IMR-90 (cell line): ENCODE data around the gene HOATZ. TPM values are rescaled to one million over a fixed set of nuclear protein-coding genes. Genes with fewer than 3 reads are reported as not detected.
A peak's percentile ranks its signal among the peaks of the same experiment; 100 is the strongest.

Source experiments
- ATAC-seq: fragments of 200-7000 bp; cut with Tn5 transposase; 2 replicates; pipeline ENCODE4 v1.9.1; 2020; ENCODE audit warnings: low read depth, mild to moderate bottlenecking, moderate library complexity
- BruUV-seq: library from RNA; stranded (reverse); fragments of 400-500 nt; replicated peaks from 2 replicates; lab custom pipeline; 2021; lab: Mats Ljungman, UMichigan
- CTCF ChIA-PET: fragments of 300-600 bp; formaldehyde crosslinking; extraction: SDS; loops from one replicate; lab custom pipeline; 2021; ENCODE audit warnings: antibody characterized with exemption; lab: Yijun Ruan, JAX
- POLR2A ChIA-PET: fragments of 300-600 bp; sonication (Branson Sonifier 250); formaldehyde crosslinking; loops from one replicate; lab custom pipeline; 2022; ENCODE audit warnings: antibody characterized with exemption; ENCODE audit not compliant: unreplicated experiment; lab: Charles Lee
- DNase-seq: peaks from one replicate; pipeline ENCODE4 v3.0.0; 2013
- H2AFZ ChIP-seq: replicated peaks from 2 replicates; pipeline ENCODE3; 2013; ENCODE audit warnings: low read length, mild to moderate bottlenecking; ENCODE audit not compliant: poor library complexity
- H2AK5ac ChIP-seq: 2 replicates; pipeline ENCODE4 v1.6.1; 2013; ENCODE audit warnings: low read depth, low read length, inconsistent platforms
- H2AK9ac ChIP-seq: replicated peaks from 2 replicates; pipeline ENCODE3; 2013; ENCODE audit warnings: mild to moderate bottlenecking, low read depth, low read length, moderate library complexity; ENCODE audit not compliant: poor library complexity
- H2BK120ac ChIP-seq: 2 replicates; pipeline ENCODE4 v1.6.1; 2013; ENCODE audit warnings: low read depth, low read length, inconsistent platforms
- H2BK15ac ChIP-seq: 3 replicates; pipeline ENCODE4 v1.6.1; 2013; ENCODE audit warnings: low read depth, low read length, inconsistent platforms
- H2BK20ac ChIP-seq: 2 replicates; pipeline ENCODE4 v1.6.1; 2013; ENCODE audit warnings: low read depth, mild to moderate bottlenecking, inconsistent platforms, low read length, moderate library complexity
- H2BK5ac ChIP-seq: 2 replicates; pipeline ENCODE4 v1.6.1; 2013; ENCODE audit warnings: mild to moderate bottlenecking, low read depth, low read length, inconsistent platforms; ENCODE audit not compliant: poor library complexity, severe bottlenecking
- H3K14ac ChIP-seq: replicated peaks from 2 replicates; pipeline ENCODE4 v1.6.1; 2013; ENCODE audit warnings: low read depth, low read length, inconsistent platforms
- H3K18ac ChIP-seq: 2 replicates; pipeline ENCODE4 v1.6.1; 2013; ENCODE audit warnings: low read depth, low read length, control low read depth
- H3K23ac ChIP-seq: 2 replicates; pipeline ENCODE4 v1.6.1; 2013; ENCODE audit warnings: low read depth, low read length, inconsistent platforms
- H3K27ac ChIP-seq: 2 replicates; pipeline ENCODE4 v1.5.1; 2013; ENCODE audit warnings: mild to moderate bottlenecking, control low read depth, low read length; ENCODE audit not compliant: insufficient read depth
- H3K27me3 ChIP-seq: 2 replicates; pipeline ENCODE4 v1.6.1; 2013; ENCODE audit warnings: low read length; ENCODE audit not compliant: control insufficient read depth, insufficient read depth
- H3K36me3 ChIP-seq: 2 replicates; pipeline ENCODE4 v1.6.1; 2013; ENCODE audit warnings: low read length, mixed read lengths; ENCODE audit not compliant: control insufficient read depth, insufficient read depth
- H3K4ac ChIP-seq: 2 replicates; pipeline ENCODE4 v1.6.1; 2013; ENCODE audit warnings: low read depth, low read length, inconsistent platforms
- H3K4me1 ChIP-seq: 2 replicates; pipeline ENCODE4 v1.6.1; 2013; ENCODE audit warnings: low read length, mixed read lengths; ENCODE audit not compliant: control insufficient read depth, insufficient read depth
- H3K4me2 ChIP-seq: 2 replicates; pipeline ENCODE4 v1.6.1; 2013; ENCODE audit warnings: low read depth, mild to moderate bottlenecking, control low read depth, low read length, moderate library complexity
- H3K4me3 ChIP-seq: 2 replicates; pipeline ENCODE4 v1.5.1; 2013; ENCODE audit warnings: low read depth, mild to moderate bottlenecking, control low read depth, low read length, moderate library complexity; ENCODE audit not compliant: insufficient read depth
- H3K56ac ChIP-seq: 2 replicates; pipeline ENCODE4 v1.6.1; 2013; ENCODE audit warnings: low read length, inconsistent platforms; ENCODE audit not compliant: insufficient read depth; ENCODE audit errors: extremely low read depth
- H3K79me1 ChIP-seq, 2 experiments: 2 replicates each; pipeline ENCODE4 v1.6.1; 2013; ENCODE audit warnings: low read length in 2 of 2, inconsistent platforms in 1 of 2, low read depth in 1 of 2
- H3K9ac ChIP-seq: 2 replicates; pipeline ENCODE4 v1.6.1; 2013; ENCODE audit warnings: low read depth, low read length, control low read depth
- H3K9me1 ChIP-seq: 2 replicates; pipeline ENCODE4 v1.6.1; 2013; ENCODE audit warnings: low read length, inconsistent platforms; ENCODE audit not compliant: insufficient read depth
- H3K9me3 ChIP-seq: 2 replicates; pipeline ENCODE4 v1.6.1; 2013; ENCODE audit warnings: low read length; ENCODE audit not compliant: control insufficient read depth, insufficient read depth
- H4K20me1 ChIP-seq: 2 replicates; pipeline ENCODE4 v1.6.1; 2013; ENCODE audit warnings: low read length, inconsistent platforms; ENCODE audit not compliant: insufficient read depth
- H4K5ac ChIP-seq: 2 replicates; pipeline ENCODE4 v1.6.1; 2013; ENCODE audit warnings: mild to moderate bottlenecking, low read depth, low read length, control low read depth
- H4K8ac ChIP-seq, 2 experiments: 2 replicates each; pipeline ENCODE4 v1.6.1; 2013; ENCODE audit warnings: low read depth in 2 of 2, low read length in 2 of 2, control low read depth in 1 of 2, inconsistent platforms in 1 of 2
- H4K91ac ChIP-seq: 2 replicates; pipeline ENCODE4 v1.6.1; 2013; ENCODE audit warnings: low read depth, low read length, inconsistent platforms; ENCODE audit not compliant: insufficient read depth
- BHLHE40 ChIP-seq: fragments of 150-350 bp; IDR thresholded peaks from 2 replicates; pipeline ENCODE4 v1.6.1; 2016; ENCODE audit warnings: mild to moderate bottlenecking, low read depth, low read length
- CEBPB ChIP-seq: IDR thresholded peaks from 2 replicates; pipeline ENCODE4 v1.6.1; 2012; ENCODE audit warnings: low read depth, low read length, improper control_type of control experiment
- CHD1 ChIP-seq: IDR thresholded peaks from 2 replicates; pipeline ENCODE4 v1.6.1; 2012; ENCODE audit warnings: low read depth, low read length, improper control_type of control experiment
- FOS ChIP-seq: fragments of 150-350 bp; IDR thresholded peaks from 2 replicates; pipeline ENCODE4 v1.6.1; 2016; ENCODE audit warnings: low read depth, low read length
- MAFK ChIP-seq: IDR thresholded peaks from 2 replicates; pipeline ENCODE4 v1.6.1; 2012; ENCODE audit warnings: low read depth, low read length, improper control_type of control experiment
- MAZ ChIP-seq: IDR thresholded peaks from 2 replicates; pipeline ENCODE4 v1.6.1; 2012; ENCODE audit warnings: low read depth, mild to moderate bottlenecking, low read length, improper control_type of control experiment, moderate library complexity, borderline replicate concordance
- MXI1 ChIP-seq: IDR thresholded peaks from 2 replicates; pipeline ENCODE4 v1.6.1; 2012; ENCODE audit warnings: low read depth, mild to moderate bottlenecking, low read length, moderate library complexity, borderline replicate concordance
- NFE2L2 ChIP-seq: fragments of 150-350 bp; IDR thresholded peaks from 2 replicates; pipeline ENCODE4 v1.6.1; 2016; ENCODE audit warnings: low read depth, mild to moderate bottlenecking, low read length
- POLR2A ChIP-seq: IDR thresholded peaks from 2 replicates; pipeline ENCODE4 v1.6.1; 2012; ENCODE audit warnings: mild to moderate bottlenecking, low read depth, low read length
- RAD21 ChIP-seq: IDR thresholded peaks from 2 replicates; pipeline ENCODE4 v1.6.1; 2012; ENCODE audit warnings: low read length, improper control_type of control experiment
- RCOR1 ChIP-seq: IDR thresholded peaks from 2 replicates; pipeline ENCODE4 v1.6.1; 2012; ENCODE audit warnings: mild to moderate bottlenecking, low read length, improper control_type of control experiment; ENCODE audit not compliant: insufficient replicate concordance
- RFX5 ChIP-seq: IDR thresholded peaks from 2 replicates; pipeline ENCODE4 v1.8.0; 2012; ENCODE audit warnings: low read depth, mild to moderate bottlenecking, low read length, moderate library complexity
- SMC3 ChIP-seq: fragments of 150-350 bp; IDR thresholded peaks from 2 replicates; pipeline ENCODE4 v1.6.1; 2016; ENCODE audit warnings: low read depth, mild to moderate bottlenecking, antibody characterized with exemption, low read length, moderate library complexity
- WGBS, 2 experiments: methylation state at CpG; one replicate each; pipeline versions ENCODE4 v1.1.5 to v1.1.7; 2013; ENCODE audit warnings: missing lambda C conversion rate in 2 of 2; ENCODE audit not compliant: insufficient read length in 1 of 2; ENCODE audit errors: extremely low coverage in 2 of 2; 5-methylcytosine and 5-hydroxymethylcytosine counted together
- dilution Hi-C: fragments of 300-500 bp; cut with HindIII; formaldehyde crosslinking; loops from one replicate; pipeline ENCODE4 v1.14.3; 2018; ENCODE audit warnings: low sequenced_read_pairs; ENCODE audit not compliant: unreplicated experiment
- in situ Hi-C: fragments of 300-500 bp; cut with MboI; formaldehyde crosslinking; loops from 3 replicates; pipeline ENCODE4 v1.14.3; 2019; ENCODE audit warnings: low sequenced_read_pairs, inconsistent platforms, mixed read lengths
- intact Hi-C: fragments of 100-400 bp; cut with micrococcal nuclease; formaldehyde crosslinking; loops from 2 replicates; pipeline ENCODE4 v1.10.0; 2022
- polyA plus RNA-seq, 3 experiments: library from polyadenylated mRNA; depleted of rRNA; stranded (reverse); fragments of >200 nt; gene quantifications; 2 replicates each; pipeline ENCODE4 v1.2.3, GENCODE V29; 2012; ENCODE audit warnings: low replicate concordance in 1 of 3
- total RNA-seq: library from RNA; depleted of rRNA; stranded (reverse); fragments of >200 nt; gene quantifications from 2 replicates; pipeline ENCODE4 v1.2.3, GENCODE V29; 2012
- TF ChIP-seq, protein P1 (sequence below): conservative IDR thresholded peaks from 2 replicates; pipeline ENCODE4 v1.5.1; 2012; ENCODE audit warnings: mild to moderate bottlenecking, low read depth, low read length, improper control_type of control experiment
- TF ChIP-seq, protein P2 (sequence below): fragments of 150-350 bp; IDR thresholded peaks from 2 replicates; pipeline ENCODE4 v1.6.1; 2016; ENCODE audit warnings: low read depth, mild to moderate bottlenecking, low read length, moderate library complexity, borderline replicate concordance
- TF ChIP-seq, protein P3 (sequence below): fragments of 150-350 bp; IDR thresholded peaks from 2 replicates; pipeline ENCODE4 v1.6.1; 2017; ENCODE audit warnings: mild to moderate bottlenecking, antibody characterized with exemption, low read length, low read depth

Gene HOATZ
- total and polyA plus RNA-seq, 2 of the 4 experiments (the other 2 are of a cell fraction) = not detected

DNA sequence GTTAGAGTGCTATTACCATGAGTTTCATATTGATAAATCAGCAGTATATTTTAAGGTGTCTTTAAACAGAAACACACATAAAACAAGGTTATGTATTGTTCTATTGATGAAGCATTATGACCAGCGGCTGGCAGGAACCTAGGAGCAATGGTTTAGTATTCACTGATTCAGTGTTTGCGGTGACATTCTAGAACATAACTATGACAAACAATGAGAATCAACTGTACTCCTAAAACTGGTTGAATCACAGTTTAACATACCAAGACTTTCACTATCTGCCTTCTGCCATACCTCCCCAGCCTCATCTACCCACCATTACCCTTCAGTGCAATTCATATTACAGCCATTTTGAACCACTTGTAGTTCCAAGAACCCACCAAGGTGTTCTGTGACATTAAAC is 8.8 kb downstream of the HOATZ start:
- Histone ChIP-seq H4K8ac (no peak overlapping the region), H2BK20ac (no peak overlapping the region), H4K91ac (no peak overlapping the region), H3K4ac (no peak overlapping the region), H3K4me1 (peaks cover 5% of the 10 kb centered on the region; the same call in 1 of the 2 replicates), H3K14ac (no peak overlapping the region), H4K5ac (no peak overlapping the region), H3K9ac (no peak overlapping the region), H2AK5ac (no peak overlapping the region), H4K20me1 (no peaks in the 10 kb centered on the region), H3K27ac (no peak overlapping the region), H3K23ac (no peak overlapping the region), H2AFZ (no peak overlapping the region), H3K4me2 (no peak overlapping the region), H3K9me1 (0 out of 2 replicates have a peak, but pooled peaks cover 6% of the 10 kb centered on the region), H3K9me3 (no peaks in the 10 kb centered on the region), H3K27me3 (no peaks in the 10 kb centered on the region), H2AK9ac (no peak overlapping the region), H2BK5ac (no peak overlapping the region), H2BK120ac (no peak overlapping the region), H2BK15ac (peak overlapping the region; percentile 37; the same call in 1 of the 3 replicates), H3K56ac (no peak overlapping the region), H3K36me3 (no peaks in the 10 kb centered on the region), H3K79me1 (no peaks in the 10 kb centered on the region), H3K18ac (no peak overlapping the region), H3K4me3 (no peak overlapping the region)
- TF ChIP-seq, protein P1, sequence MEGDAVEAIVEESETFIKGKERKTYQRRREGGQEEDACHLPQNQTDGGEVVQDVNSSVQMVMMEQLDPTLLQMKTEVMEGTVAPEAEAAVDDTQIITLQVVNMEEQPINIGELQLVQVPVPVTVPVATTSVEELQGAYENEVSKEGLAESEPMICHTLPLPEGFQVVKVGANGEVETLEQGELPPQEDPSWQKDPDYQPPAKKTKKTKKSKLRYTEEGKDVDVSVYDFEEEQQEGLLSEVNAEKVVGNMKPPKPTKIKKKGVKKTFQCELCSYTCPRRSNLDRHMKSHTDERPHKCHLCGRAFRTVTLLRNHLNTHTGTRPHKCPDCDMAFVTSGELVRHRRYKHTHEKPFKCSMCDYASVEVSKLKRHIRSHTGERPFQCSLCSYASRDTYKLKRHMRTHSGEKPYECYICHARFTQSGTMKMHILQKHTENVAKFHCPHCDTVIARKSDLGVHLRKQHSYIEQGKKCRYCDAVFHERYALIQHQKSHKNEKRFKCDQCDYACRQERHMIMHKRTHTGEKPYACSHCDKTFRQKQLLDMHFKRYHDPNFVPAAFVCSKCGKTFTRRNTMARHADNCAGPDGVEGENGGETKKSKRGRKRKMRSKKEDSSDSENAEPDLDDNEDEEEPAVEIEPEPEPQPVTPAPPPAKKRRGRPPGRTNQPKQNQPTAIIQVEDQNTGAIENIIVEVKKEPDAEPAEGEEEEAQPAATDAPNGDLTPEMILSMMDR = no peak
- TF ChIP-seq RFX5 (no peak), POLR2A (no peak), RAD21 (no peak), NFE2L2 (no peak), BHLHE40 (no peak), FOS (no peak), RCOR1 (no peak), CHD1 (no peak), MAFK (no peak), MAZ (no peak), SMC3 (no peak), MXI1 (no peak), CEBPB (no peak)
- TF ChIP-seq, protein P2, sequence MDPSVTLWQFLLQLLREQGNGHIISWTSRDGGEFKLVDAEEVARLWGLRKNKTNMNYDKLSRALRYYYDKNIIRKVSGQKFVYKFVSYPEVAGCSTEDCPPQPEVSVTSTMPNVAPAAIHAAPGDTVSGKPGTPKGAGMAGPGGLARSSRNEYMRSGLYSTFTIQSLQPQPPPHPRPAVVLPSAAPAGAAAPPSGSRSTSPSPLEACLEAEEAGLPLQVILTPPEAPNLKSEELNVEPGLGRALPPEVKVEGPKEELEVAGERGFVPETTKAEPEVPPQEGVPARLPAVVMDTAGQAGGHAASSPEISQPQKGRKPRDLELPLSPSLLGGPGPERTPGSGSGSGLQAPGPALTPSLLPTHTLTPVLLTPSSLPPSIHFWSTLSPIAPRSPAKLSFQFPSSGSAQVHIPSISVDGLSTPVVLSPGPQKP = no peak
- TF ChIP-seq, protein P3, sequence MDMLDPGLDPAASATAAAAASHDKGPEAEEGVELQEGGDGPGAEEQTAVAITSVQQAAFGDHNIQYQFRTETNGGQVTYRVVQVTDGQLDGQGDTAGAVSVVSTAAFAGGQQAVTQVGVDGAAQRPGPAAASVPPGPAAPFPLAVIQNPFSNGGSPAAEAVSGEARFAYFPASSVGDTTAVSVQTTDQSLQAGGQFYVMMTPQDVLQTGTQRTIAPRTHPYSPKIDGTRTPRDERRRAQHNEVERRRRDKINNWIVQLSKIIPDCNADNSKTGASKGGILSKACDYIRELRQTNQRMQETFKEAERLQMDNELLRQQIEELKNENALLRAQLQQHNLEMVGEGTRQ = no peak
- 83% methylated on average over 1 of the region's 2 CpGs; no CpG with 5 or more reads in 1 of the 2 experiments for WGBS, 2 experiments
- ATAC-seq = no peak
- intact Hi-C loops = no loop called here
- in situ Hi-C loops = no loop called here
- POLR2A ChIA-PET = no interaction called here
- BruUV-seq = no TSS peak
- no peak for DNase-seq
- dilution Hi-C loops = no loop called here
- CTCF ChIA-PET = interaction anchor here (0.6 kb wide), 1 partner anchor 81 kb away, joined by 3 read pairs; no protein-coding TSS in a partner anchor
